Right lobe of liver (tissue), 4 donors: ENCODE data around the gene SPDL1.

ENCODE experiments used
- CTCF ChIP-seq, 4 donors: fragments of 200-600 bp in 3 of 4; fragments of 450-650 bp in 1 of 4; IDR thresholded peaks; one replicate each; pipeline versions ENCODE4 v1.5.1 to v1.8.0; 2016 to 2022; ENCODE audit warnings: antibody characterized with exemption in 4 of 4, mild to moderate bottlenecking in 2 of 4
- POLR2A ChIP-seq: fragments of 450-650 bp; IDR thresholded peaks from one replicate; pipeline ENCODE4 v1.6.1; 2017; ENCODE audit warnings: antibody characterized with exemption, mild to moderate bottlenecking
- donor health status: DM: no; HTN: no; CAD: no.
- donor health status: DM: no; HTN: no; CAD: no.
- donor health status: DM: no; HTN: yes; CAD: no.

GRCh38 chr5:169651526-169651925 lies 68.0 kb downstream of the SPDL1 start:
- TF ChIP-seq CTCF (IDR thresholded peaks at IDR 0.05) = no peak
- TF ChIP-seq POLR2A = no peak
